Ovary (tissue), 3 donors: ENCODE results near the gene USP48.

Source experiments
- EP300 ChIP-seq: sonication (generic); formaldehyde crosslinking; IDR thresholded peaks from one replicate; pipeline ENCODE4 v1.6.1; 2017; ENCODE audit warnings: antibody characterized with exemption
- POLR2A ChIP-seq: fragments of 450-650 bp; IDR thresholded peaks from one replicate; pipeline ENCODE4 v1.6.1; 2017; ENCODE audit warnings: antibody characterized with exemption, mild to moderate bottlenecking, moderate library complexity
- TF ChIP-seq, protein P1 (sequence below), 3 donors: fragments of 450-650 bp in 2 of 3; fragments of 200-600 bp in 1 of 3; IDR thresholded peaks; one replicate each; pipeline versions ENCODE4 v1.5.1 to v1.8.0; 2016 to 2022; ENCODE audit warnings: antibody characterized with exemption in 3 of 3, mild to moderate bottlenecking in 1 of 3
- donor health status: DM: no; HTN: no; CAD: no.

DNA sequence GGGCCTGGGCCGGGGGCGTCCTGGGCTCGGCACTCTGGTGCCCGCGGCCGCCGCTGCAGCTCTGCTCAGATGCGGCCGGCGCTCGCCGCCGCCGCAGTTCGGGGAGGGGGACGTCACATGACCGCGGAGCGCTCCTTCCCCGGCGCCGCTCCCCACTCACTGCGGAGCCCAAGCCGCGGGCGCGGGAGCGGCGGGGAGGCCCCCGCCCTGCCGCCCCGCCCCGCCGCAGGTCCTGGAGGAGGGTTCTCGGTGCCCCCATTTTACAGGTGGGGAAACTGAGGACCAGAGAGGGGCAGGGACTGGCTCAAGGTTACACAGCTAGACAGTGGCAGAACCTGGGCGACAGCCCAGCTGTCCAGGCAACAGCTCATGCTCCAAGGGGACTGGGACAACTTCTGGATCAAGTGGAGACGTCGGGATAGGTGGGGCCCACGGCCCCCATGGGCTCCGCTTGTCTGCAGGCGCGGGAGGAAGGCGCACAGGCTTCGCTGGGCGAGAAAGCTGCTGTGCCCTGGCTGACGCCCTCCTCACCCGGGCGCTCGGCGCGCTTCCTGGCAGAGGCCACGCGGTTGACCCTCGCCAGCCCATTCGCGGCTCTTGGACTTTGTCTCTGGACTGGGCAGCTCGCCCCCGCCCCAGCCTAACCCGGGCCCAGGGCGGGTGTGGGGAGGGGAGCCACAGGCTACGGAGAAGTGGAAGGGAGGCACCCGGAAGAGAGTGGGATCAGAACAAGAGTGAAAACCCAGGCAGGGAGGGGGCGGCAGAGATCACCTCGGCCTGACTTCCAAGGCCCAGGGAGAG, 113.5 kb downstream of the USP48 start, which contains the start of gene RAP1GAP:
- TF ChIP-seq POLR2A: no peak
- no peak for TF ChIP-seq EP300
- TF ChIP-seq, protein P1, sequence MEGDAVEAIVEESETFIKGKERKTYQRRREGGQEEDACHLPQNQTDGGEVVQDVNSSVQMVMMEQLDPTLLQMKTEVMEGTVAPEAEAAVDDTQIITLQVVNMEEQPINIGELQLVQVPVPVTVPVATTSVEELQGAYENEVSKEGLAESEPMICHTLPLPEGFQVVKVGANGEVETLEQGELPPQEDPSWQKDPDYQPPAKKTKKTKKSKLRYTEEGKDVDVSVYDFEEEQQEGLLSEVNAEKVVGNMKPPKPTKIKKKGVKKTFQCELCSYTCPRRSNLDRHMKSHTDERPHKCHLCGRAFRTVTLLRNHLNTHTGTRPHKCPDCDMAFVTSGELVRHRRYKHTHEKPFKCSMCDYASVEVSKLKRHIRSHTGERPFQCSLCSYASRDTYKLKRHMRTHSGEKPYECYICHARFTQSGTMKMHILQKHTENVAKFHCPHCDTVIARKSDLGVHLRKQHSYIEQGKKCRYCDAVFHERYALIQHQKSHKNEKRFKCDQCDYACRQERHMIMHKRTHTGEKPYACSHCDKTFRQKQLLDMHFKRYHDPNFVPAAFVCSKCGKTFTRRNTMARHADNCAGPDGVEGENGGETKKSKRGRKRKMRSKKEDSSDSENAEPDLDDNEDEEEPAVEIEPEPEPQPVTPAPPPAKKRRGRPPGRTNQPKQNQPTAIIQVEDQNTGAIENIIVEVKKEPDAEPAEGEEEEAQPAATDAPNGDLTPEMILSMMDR (IDR thresholded peaks at IDR 0.05): no peak
